Subcutaneous adipose tissue (tissue), 4 donors: ENCODE results near the gene RAB11B. TPM values are rescaled to one million over a fixed set of nuclear protein-coding genes. Genes with fewer than 3 reads are reported as not detected.

Experiments used
- CTCF ChIP-seq: fragments of 450-650 bp; IDR thresholded peaks from one replicate; pipeline ENCODE4 v1.5.1; 2016; ENCODE audit warnings: low read depth, mild to moderate bottlenecking, control low read depth, antibody characterized with exemption, moderate library complexity
- total RNA-seq, 4 donors: library from RNA; depleted of rRNA; stranded (reverse); fragments of >200 nt; gene quantifications; one replicate each; pipeline ENCODE4 v1.1.0, GENCODE V29; 2016

RAB11B gene
- total RNA-seq, result 10 to 100 TPM; 29.4 to 95.3 (median 40.7) TPM

- no peak for TF ChIP-seq CTCF
Observed at GRCh38 chr19:8389891-8390616, at the start of gene RAB11B. Gene RAB11B, plus strand, starts transcription at chr19:8390360. Its CDS starts 57 bp downstream, at chr19:8390417.

GRCh38 chr19:8342316-8342683 lies 47.9 kb upstream of the RAB11B start:
- TF ChIP-seq CTCF, result no peak

- TF ChIP-seq CTCF, result no peak
Observed at GRCh38 chr19:8342684-8343482, 47.3 kb upstream of the RAB11B start, which contains the start of gene KANK3. Gene KANK3, minus strand, starts transcription at chr19:8343262. Its CDS starts 5,434 bp downstream, at chr19:8337828.

GRCh38 chr19:8343483-8343844 lies 46.7 kb upstream of the RAB11B start:
- TF ChIP-seq CTCF, result no peak

GRCh38 chr19:8352134-8352827 lies 37.9 kb upstream of the RAB11B start:
- TF ChIP-seq CTCF, result no peak

- no peak for TF ChIP-seq CTCF
Observed at GRCh38 chr19:8355631-8356402, 34.3 kb upstream of the RAB11B start.
